Activated T-cell treated with anti-CD3 and anti-CD28 coated beads, Interleukin-2, amount 50 U/mL, for 4 hours (primary cell): Measurements from ENCODE around the gene GKAP1. TPM values are rescaled to one million over a fixed set of nuclear protein-coding genes. Genes with fewer than 3 reads are reported as not detected.
A peak's percentile ranks its signal among the peaks of the same experiment; 100 is the strongest.
"Not testable (repeated sequence)": the region's sequence is repeated elsewhere in the genome, so short reads cannot be mapped to it uniquely, and the experiment has no call there.

ENCODE experiments used
- ATAC-seq, 2 donors: fragments of 200-7000 bp; cut with Tn5 transposase; one replicate each; pipeline ENCODE4 v1.10.0; 2021
- DNase-seq: peaks from one replicate; pipeline ENCODE4 v3.0.0-alpha.2; 2020
- H3K27me3 Mint-ChIP-seq: one replicate; pipeline ENCODE4 v1.8.0; 2021; ENCODE audit warnings: low read depth, mixed read lengths
- H3K36me3 Mint-ChIP-seq: one replicate; pipeline ENCODE4 v1.8.0; 2022; ENCODE audit warnings: mixed read lengths; ENCODE audit not compliant: insufficient read depth
- H3K4me1 Mint-ChIP-seq: one replicate; pipeline ENCODE4 v1.8.0; 2021; ENCODE audit warnings: low read depth, mixed read lengths
- H3K4me3 Mint-ChIP-seq: one replicate; pipeline ENCODE4 v1.8.0; 2021; ENCODE audit warnings: mild to moderate bottlenecking, moderate library complexity, mixed read lengths
- H3K9me3 Mint-ChIP-seq: one replicate; pipeline ENCODE4 v1.8.0; 2021; ENCODE audit warnings: mixed read lengths
- total RNA-seq, 3 donors: library from RNA; stranded (reverse); gene quantifications; one replicate each; pipeline ENCODE4 v1.2.1, GENCODE V29; 2021

The GKAP1 gene
- under 1 TPM; 0.37 to 0.98 (median 0.48) TPM for total RNA-seq

DNA sequence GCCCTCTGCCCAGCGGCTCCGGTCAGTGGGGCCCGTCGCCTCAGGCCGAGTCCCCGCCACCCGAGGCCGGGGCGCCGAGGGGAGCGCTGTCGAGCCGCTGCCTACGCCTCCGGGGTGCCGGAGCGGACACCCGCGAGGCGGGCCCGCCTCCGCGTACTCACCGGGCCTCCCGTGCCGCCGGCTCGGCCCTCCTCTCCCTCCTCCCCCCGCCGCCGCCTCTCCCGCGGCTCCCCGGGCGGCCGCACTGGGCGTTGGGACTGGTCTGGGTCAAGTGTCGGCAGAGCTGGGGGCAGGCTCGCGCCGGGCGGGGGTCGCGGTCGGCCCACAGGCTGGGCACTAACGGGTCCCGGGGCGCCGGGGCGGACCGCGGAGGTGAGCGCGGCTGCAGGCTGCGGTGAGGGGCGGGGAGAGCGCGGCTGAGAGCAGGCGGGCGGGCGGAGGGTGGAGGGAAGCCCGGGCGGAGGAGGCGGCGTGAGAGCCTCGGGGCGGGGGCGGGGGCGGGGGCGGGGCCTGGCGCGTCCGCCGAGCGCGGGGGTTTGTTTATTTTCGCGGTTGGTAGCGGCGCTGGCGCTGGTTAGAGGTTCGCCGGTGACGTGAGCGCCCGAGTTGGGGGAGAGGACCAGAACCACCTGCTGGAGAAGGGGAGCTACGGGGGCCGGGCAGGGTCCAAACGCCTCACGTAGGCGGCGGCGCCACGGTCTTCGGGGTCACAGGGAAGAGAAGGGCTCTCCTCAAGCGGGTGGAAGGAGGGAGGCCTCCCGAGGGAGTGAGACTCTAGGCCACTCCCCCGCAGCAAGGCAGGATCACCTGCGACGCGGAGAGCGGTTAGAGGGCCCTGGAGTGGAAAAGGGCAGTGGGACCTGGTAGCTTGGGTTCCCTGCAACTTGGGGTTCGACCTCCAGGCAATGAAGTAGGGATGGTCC lies at the start of gene GKAP1:
Gene GKAP1, minus strand, starts transcription at position 414 of the 923 bp plus-strand sequence. CDS start 11,252 bp downstream, outside the sequence.
- H3K4me1 Mint-ChIP-seq, result peaks cover 15% of the 10 kb centered on the region
- not testable (repeated sequence) for H3K27me3 Mint-ChIP-seq, H3K36me3 Mint-ChIP-seq, H3K9me3 Mint-ChIP-seq
- ATAC-seq (peak; percentile 82 to 88), DNase-seq (peak; percentile 75)
- H3K4me3 Mint-ChIP-seq, result peak within 1 kb of the TSS; percentile 81

DNA sequence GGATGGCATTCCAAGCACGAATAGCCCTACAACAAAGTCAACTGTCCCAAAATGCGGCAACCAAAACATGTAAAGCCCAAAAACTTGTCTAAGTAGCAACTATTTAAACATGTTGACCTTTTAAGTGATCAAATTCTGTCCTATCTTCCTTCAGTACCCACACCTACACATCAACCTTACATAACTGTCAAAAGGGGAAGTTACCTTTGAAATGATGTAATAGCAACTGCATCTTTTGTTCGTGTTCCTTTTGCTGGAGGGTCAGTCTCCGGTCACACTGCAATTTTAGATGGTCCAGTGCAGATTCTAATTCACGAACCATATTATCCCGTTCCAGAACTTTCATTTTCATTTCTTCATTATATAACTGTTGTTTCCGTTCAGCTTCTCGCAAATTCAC lies 32.3 kb upstream of the GKAP1 start:
- peaks cover 15% of the 10 kb centered on the region for H3K36me3 Mint-ChIP-seq
- not testable (repeated sequence) for H3K4me1 Mint-ChIP-seq, H3K9me3 Mint-ChIP-seq, H3K27me3 Mint-ChIP-seq, DNase-seq, ATAC-seq, H3K4me3 Mint-ChIP-seq

DNA sequence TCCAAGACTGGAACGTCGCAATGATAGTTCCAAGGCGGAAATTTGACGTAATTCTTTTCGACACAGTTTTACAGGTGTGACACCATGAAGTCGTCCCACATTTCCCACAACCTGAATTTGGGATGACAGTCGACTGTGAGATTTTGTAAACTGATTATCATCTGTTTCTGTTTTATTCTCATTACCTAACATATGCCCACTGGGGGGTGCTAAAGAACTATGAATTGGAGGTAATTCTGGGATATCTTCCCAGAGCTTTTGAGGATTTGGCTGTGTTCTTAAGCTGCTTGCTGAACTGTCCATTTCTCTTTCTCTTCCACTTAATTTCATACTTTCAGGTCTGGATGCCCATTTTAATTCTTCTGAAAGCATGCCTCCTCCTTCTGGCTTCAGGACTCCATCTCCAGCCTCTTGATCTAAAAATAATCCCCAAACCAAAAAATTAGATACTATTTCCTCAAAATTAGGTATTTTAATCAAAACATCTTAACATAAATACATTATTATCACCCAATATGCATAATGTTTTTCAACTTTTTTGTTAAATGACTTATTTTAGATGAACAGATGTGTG lies 19.6 kb upstream of the GKAP1 start:
- not testable (repeated sequence) for H3K27me3 Mint-ChIP-seq, H3K4me3 Mint-ChIP-seq, ATAC-seq, DNase-seq, H3K4me1 Mint-ChIP-seq, H3K36me3 Mint-ChIP-seq, H3K9me3 Mint-ChIP-seq

DNA sequence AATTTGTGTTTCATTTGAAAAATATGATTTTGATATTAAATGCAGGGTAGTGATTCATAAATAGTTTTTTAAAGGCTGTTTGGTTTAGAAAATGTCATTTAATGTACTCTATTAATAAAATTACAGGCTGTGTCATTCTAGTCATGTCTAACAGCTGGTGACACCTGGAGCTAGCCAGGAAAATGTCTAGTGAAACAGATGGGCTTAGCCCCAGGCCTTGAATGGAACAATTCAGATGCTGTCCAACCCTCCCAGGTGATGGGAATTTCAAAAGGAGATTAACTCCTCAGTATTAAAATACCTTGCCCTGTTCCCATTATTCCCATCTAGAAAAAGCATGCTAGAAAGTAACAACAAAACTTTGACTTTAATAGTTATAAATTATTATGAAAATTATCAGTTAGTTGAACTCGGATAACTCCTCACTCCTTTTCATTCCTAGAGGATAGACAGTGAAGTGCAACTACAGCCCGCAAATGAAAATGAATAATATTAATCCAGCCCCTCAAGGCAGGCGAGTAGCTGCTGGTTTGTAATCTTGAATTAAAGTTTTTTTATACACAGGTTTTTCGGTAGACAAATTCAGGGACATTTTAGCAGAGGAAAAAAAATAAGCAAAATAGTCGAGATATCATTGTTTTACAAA lies 13.0 kb upstream of the GKAP1 start:
- not testable (repeated sequence) for H3K36me3 Mint-ChIP-seq, DNase-seq, ATAC-seq

DNA sequence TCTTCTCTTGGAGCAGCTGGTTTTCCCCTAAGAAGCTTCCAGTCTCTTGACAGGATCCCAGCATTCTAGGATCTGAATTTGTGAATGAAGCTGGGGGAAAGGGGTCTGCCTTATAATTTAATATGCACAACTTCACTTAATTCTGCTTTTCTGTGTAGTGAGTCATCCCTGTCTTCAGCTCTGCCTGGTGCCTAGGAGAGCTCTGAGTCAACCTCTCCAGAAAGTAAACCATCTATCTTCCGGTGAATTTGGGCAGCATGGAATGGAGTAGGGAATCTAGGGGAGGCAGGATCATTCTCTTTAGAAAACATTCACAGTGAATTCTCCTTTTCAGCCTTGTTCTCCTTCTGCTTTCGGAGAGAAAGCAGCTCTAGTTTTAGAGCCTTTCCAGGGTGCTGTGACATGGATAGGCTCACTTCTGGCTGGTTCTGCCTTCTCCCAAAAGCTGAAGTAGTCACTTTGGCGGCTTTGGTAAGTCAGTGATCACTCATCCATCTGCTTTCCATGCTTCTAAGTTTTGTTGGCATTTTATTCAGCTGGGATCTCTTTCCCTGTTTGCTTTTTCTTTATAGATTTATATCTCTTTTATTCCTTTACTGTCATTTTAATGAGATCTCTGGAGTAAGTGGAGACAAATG lies 7.5 kb upstream of the GKAP1 start:
- H3K4me1 Mint-ChIP-seq, H3K27me3 Mint-ChIP-seq, DNase-seq, H3K9me3 Mint-ChIP-seq, ATAC-seq, H3K36me3 Mint-ChIP-seq, H3K4me3 Mint-ChIP-seq: not testable (repeated sequence)

More for the DNA sequence above, 13.0 kb upstream of the GKAP1 start:
- H3K4me1 Mint-ChIP-seq, H3K4me3 Mint-ChIP-seq, H3K9me3 Mint-ChIP-seq, H3K27me3 Mint-ChIP-seq: not testable (repeated sequence)

DNA sequence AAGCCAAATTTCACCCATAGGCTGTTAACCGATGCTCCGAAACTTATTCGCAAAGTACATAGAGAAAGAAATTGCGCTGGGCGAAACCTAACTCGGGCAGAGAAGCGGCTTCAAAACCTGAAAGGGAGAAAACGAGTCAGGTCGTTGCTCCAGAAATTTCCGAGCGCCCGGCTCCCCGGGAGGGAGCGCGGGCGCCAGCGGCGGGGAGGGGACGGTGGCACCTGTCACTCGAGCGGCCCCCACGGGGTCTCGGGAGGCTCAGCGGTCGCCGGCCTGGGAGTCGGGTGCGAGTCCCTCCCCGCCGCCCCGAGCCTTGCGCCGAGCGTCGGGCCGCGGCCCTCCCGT lies 586 bp downstream of the GKAP1 start:
- ATAC-seq, result not testable (repeated sequence)

DNA sequence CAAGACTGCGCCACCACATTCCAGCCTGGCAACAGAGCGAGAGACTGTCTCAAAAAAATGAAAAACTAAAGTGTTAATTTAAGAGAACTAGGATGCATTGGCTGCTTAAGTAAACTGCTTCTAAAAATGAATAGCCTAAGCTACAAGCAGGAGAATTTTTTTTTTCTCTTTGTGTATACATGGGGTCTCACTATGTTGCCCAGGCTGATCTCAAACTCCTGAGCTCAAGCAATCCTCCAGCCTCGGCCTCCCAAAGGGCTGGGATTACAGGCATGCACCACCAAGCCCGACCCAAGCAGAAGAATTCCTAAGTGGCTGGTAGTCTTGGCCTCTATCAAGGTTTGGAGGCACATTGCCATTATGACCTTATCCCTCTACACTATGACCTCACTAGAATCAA lies 2.4 kb downstream of the GKAP1 start:
- not testable (repeated sequence) for H3K4me3 Mint-ChIP-seq, H3K27me3 Mint-ChIP-seq, ATAC-seq, DNase-seq, H3K36me3 Mint-ChIP-seq, H3K9me3 Mint-ChIP-seq
- H3K4me1 Mint-ChIP-seq, result peaks cover 15% of the 10 kb centered on the region

More for the DNA sequence above, 586 bp downstream of the GKAP1 start:
- peaks cover 15% of the 10 kb centered on the region for H3K4me1 Mint-ChIP-seq
- H3K36me3 Mint-ChIP-seq, H3K27me3 Mint-ChIP-seq, H3K9me3 Mint-ChIP-seq: not testable (repeated sequence)
- peak overlapping the region; percentile 81 for H3K4me3 Mint-ChIP-seq
- peak; percentile 26 for DNase-seq

DNA sequence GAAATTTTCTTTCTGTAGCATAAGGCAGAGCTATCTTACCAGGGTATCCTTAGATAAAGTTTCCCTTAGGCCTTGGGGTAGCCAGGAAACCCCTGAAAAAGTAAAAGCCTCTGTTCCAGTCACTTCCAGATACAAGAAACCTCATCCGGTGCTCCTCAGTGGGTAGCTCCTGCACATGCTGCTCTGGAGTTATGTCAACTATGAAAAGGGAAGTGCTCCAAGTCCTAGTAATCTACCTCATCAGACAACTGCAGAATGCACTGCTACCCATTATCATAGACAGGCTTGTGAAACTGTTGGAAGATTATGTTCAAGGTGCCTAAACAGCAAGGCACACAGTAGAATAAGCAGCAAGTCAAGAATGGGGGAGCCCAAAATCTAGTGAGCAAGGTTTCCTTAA lies 8.4 kb downstream of the GKAP1 start:
- not testable (repeated sequence) for H3K27me3 Mint-ChIP-seq, DNase-seq, H3K4me1 Mint-ChIP-seq, ATAC-seq, H3K9me3 Mint-ChIP-seq, H3K4me3 Mint-ChIP-seq
- peaks cover 10% of the 10 kb centered on the region for H3K36me3 Mint-ChIP-seq

DNA sequence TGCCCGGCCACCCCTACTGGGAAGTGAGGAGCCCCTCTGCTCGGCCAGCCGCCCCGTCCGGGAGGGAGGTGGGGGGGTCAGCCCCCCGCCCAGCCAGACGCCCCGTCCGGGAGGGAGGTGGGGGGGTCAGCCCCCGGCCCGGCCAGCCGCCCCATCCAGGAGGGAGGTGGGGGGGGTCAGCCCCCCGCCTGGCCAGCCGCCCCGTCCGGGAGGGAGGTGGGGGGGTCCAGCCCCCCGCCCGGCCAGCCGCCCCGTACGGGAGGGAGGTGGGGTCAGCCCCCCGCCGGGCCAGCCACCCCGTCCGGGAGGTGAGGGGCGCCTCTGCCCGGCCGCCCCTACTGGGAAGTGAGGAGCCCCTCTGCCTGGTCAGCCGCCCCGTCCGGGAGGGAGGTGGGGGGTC lies 13.1 kb downstream of the GKAP1 start:
- H3K4me3 Mint-ChIP-seq, H3K27me3 Mint-ChIP-seq, DNase-seq, H3K4me1 Mint-ChIP-seq, ATAC-seq, H3K9me3 Mint-ChIP-seq: not testable (repeated sequence)
- H3K36me3 Mint-ChIP-seq, result peaks cover 12% of the 10 kb centered on the region

DNA sequence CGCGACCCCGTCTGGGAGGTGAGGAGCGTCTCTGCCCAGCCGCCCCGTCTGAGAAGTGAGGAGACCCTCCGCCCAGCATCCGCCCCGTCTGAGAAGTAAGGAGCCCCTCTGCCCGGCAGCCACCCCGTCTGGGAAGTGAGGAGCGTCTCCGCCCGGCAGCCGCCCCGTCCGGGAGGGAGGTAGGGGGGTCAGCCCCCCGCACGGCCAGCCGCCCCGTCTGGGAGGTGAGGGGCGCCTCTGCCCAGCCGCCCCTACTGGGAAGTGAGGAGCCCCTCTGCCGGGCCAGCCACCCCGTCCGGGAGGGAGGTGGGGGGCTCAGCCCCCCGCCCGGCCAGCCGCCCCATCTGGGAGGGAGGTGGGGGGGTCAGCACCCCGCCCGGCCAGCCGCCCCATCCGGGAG lies 13.6 kb downstream of the GKAP1 start:
- H3K36me3 Mint-ChIP-seq, result peaks cover 14% of the 10 kb centered on the region
- not testable (repeated sequence) for H3K27me3 Mint-ChIP-seq, H3K4me3 Mint-ChIP-seq, H3K9me3 Mint-ChIP-seq, DNase-seq, ATAC-seq, H3K4me1 Mint-ChIP-seq

DNA sequence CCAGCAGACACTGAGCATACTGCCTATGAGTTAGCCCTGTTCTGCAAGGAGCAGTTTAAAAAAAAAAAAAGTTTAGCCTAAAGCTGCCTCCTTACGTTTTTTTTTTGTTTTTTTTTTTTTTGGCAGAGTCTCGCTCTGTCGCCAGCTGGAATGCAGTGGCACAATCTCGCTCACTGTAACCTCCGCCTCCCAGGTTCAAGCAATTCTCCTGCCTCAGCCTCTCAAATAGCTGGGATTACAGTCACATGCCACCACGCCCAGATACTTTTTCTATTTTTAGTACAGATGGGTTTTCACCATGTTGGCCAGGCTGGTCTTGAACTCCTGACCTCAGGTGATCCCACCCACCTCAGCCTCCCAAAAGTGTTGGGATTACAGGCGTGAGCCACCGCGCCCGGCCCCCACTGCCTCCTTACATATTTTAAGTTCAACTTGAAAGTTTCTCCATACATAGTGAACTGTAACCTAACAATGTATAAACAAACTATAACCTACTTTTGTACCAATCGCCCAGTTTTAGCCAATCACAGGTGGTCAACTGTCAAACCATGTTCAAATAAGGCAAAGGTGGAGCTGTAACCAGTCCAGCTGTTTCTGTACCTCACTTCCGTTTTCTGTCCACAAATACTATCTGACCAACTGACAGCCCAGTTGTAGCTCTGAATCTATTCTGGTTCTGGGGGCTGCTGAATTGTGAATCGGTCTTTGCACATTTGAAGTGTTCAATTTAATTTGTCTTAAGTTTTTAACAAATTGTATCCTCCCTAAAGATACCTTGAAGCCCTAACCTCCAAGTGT lies 17.1 kb downstream of the GKAP1 start:
- H3K27me3 Mint-ChIP-seq, result no peaks in the 10 kb centered on the region
- H3K4me1 Mint-ChIP-seq, result no peaks in the 10 kb centered on the region
- H3K36me3 Mint-ChIP-seq, result peaks cover 20% of the 10 kb centered on the region
- no peak overlapping the region for H3K4me3 Mint-ChIP-seq
- H3K9me3 Mint-ChIP-seq, result no peaks in the 10 kb centered on the region
- ATAC-seq, result no peak
- DNase-seq, result no peak

DNA sequence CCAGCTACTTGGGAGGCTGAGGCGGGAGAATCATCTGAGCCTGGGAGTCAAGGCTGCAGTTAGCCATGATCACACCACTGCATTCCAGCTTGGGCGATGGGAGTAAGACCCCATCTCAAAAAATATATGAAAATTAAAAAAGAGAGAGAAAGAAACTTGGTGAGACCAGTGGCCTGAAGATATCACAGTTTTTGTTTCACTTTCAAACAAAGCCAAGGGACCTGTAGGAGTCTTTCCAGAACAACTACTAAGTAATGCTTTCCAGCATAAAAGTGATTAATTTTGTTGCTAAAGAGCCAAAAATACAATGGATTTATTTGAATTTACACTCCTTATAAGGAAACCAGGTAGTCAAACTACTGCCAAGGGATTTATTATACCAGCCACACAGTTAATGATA lies 23.5 kb downstream of the GKAP1 start:
- H3K4me1 Mint-ChIP-seq, result no peaks in the 10 kb centered on the region
- no peak overlapping the region for H3K4me3 Mint-ChIP-seq
- H3K36me3 Mint-ChIP-seq, result peaks cover 18% of the 10 kb centered on the region
- H3K27me3 Mint-ChIP-seq, result no peaks in the 10 kb centered on the region
- DNase-seq, result no peak
- no peak for ATAC-seq
- H3K9me3 Mint-ChIP-seq, result no peaks in the 10 kb centered on the region

DNA sequence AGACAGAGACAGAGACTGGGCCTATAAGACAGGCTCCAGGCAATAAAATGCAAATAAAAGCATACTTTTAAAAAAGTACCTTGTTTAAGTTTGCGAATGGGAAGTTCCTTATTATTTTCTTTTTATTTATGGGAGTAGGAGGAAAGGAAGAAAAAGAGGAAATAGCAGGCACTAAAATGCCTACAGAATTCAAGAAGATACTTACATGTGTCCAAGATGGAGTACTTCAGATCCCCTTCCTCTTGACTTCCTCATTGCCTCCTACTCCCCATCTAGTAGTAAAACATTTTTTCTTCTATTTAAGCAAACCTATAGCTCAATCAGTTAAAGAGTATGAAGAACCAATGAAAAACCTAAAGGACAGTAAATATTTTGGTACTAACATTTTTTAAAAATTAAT lies 24.8 kb downstream of the GKAP1 start:
- no peaks in the 10 kb centered on the region for H3K9me3 Mint-ChIP-seq

DNA sequence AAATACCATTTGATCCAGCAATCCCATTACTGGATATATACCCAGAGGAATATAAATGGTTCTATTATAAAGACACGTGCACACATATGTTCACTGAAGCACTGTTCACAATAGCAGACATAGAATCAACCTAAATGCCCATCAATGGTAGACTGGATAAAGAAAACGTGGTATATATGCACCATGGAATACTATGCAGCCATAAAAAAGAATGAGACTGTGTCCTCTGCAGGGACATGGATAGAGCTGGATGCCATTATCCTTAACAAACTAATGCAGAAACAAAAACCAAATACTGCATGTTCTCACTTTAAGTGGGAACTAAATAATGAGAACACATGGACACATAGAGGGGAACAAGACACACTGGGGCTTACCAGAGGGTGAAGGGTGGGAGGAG lies 39.4 kb downstream of the GKAP1 start:
- H3K4me1 Mint-ChIP-seq, result no peaks in the 10 kb centered on the region
- no peak for ATAC-seq
- no peaks in the 10 kb centered on the region for H3K27me3 Mint-ChIP-seq
- peaks cover 16% of the 10 kb centered on the region for H3K36me3 Mint-ChIP-seq
- no peak overlapping the region for H3K4me3 Mint-ChIP-seq
- no peak for DNase-seq
- peaks cover 4% of the 10 kb centered on the region for H3K9me3 Mint-ChIP-seq

More for the DNA sequence above, 24.8 kb downstream of the GKAP1 start:
- peaks cover 16% of the 10 kb centered on the region for H3K36me3 Mint-ChIP-seq
- no peak for ATAC-seq
- no peaks in the 10 kb centered on the region for H3K27me3 Mint-ChIP-seq
- no peaks in the 10 kb centered on the region for H3K4me1 Mint-ChIP-seq
- no peak overlapping the region for H3K4me3 Mint-ChIP-seq
- DNase-seq, result no peak
